HG03457 (cell line): ENCODE results near the gene GPER1.
"Not testable (repeated sequence)": the region's sequence is repeated elsewhere in the genome, so short reads cannot be mapped to it uniquely, and the experiment has no call there.

Experiments
- ATAC-seq: cut with Tn5 transposase; IDR thresholded peaks from one replicate; pipeline ENCODE4 v1.9.1; 2021; ENCODE audit warnings: moderate number of reproducible peaks; ENCODE audit not compliant: unreplicated experiment

The GPER1 gene

GRCh38 chr7:1116383-1117008 lies 28.6 kb downstream of the GPER1 start:
- not testable (repeated sequence) for ATAC-seq

- no peak for ATAC-seq
Measured at GRCh38 chr7:1117321-1117928, 29.5 kb downstream of the GPER1 start.

- ATAC-seq: no peak
Measured at GRCh38 chr7:1119201-1119600, 31.3 kb downstream of the GPER1 start.

GRCh38 chr7:1120791-1121190 lies 32.9 kb downstream of the GPER1 start:
- no peak for ATAC-seq

- ATAC-seq: no peak
Measured at GRCh38 chr7:1121476-1121875, 33.6 kb downstream of the GPER1 start.

- ATAC-seq: no peak
Measured at GRCh38 chr7:1121886-1122831, 34.2 kb downstream of the GPER1 start.

GRCh38 chr7:1122832-1123501 lies 35.1 kb downstream of the GPER1 start:
- ATAC-seq: no peak

- ATAC-seq: no peak
Measured at GRCh38 chr7:1123715-1124114, 35.8 kb downstream of the GPER1 start.

- ATAC-seq: no peak
Measured at GRCh38 chr7:1124164-1124563, 36.3 kb downstream of the GPER1 start.

- no peak for ATAC-seq
Measured at GRCh38 chr7:1124816-1125602, 37.1 kb downstream of the GPER1 start.

GRCh38 chr7:1125603-1125969 lies 37.7 kb downstream of the GPER1 start:
- ATAC-seq: no peak

- no peak for ATAC-seq
Measured at GRCh38 chr7:1127001-1127400, 39.1 kb downstream of the GPER1 start.

- no peak for ATAC-seq
Measured at GRCh38 chr7:1129431-1129830, 41.5 kb downstream of the GPER1 start.

GRCh38 chr7:1130021-1130990 lies 42.4 kb downstream of the GPER1 start:
- ATAC-seq: no peak

- no peak for ATAC-seq
Measured at GRCh38 chr7:1131471-1132265, 43.8 kb downstream of the GPER1 start.

- ATAC-seq: no peak
Measured at GRCh38 chr7:1134951-1135350, 47.0 kb downstream of the GPER1 start.

- ATAC-seq: no peak
Measured at GRCh38 chr7:1136841-1137516, 49.1 kb downstream of the GPER1 start.
